Measurements from ENCODE around the gene FIGN.

Gene FIGN, protein sequence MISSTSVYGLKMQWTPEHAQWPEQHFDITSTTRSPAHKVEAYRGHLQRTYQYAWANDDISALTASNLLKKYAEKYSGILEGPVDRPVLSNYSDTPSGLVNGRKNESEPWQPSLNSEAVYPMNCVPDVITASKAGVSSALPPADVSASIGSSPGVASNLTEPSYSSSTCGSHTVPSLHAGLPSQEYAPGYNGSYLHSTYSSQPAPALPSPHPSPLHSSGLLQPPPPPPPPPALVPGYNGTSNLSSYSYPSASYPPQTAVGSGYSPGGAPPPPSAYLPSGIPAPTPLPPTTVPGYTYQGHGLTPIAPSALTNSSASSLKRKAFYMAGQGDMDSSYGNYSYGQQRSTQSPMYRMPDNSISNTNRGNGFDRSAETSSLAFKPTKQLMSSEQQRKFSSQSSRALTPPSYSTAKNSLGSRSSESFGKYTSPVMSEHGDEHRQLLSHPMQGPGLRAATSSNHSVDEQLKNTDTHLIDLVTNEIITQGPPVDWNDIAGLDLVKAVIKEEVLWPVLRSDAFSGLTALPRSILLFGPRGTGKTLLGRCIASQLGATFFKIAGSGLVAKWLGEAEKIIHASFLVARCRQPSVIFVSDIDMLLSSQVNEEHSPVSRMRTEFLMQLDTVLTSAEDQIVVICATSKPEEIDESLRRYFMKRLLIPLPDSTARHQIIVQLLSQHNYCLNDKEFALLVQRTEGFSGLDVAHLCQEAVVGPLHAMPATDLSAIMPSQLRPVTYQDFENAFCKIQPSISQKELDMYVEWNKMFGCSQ

DNA sequence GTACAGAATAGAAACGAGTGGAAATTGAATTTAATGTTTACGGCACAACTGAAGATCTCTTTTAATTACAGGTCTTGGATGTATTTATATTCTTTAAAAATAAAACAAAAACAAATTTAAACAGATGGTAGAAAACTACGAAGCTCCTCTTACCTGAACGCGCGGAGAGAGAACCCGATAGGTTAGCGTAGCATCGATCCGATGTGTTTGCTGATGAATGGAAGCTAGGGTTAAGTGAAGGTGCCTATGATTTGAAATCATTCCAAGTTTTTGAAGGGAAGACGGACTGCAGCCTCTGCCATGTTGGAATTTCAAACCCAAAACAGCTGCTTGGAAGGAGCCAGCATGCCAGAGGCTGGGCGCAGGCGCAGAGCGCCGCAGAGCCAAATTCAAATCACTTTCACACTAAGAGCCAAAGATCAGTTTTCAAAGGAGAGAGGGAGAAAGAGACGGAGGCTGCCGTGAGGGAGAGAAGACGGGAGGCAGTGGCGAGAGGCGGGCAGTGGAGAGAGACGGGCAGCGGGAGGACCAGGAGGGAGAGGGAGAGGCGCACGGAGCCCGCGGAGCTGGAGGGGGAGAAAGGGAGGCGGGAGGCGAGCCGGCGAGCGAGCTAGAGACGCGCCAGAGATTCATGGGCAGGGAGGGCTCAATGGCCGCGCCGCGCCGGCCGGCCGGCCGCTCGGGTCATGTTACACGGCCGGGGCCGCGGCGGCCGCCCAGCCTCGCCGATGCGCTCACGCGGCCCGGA is at the start of gene FIGN:
Gene FIGN, minus strand, starts transcription at position 324 of the 748 bp plus-strand sequence. CDS start 1,081 bp downstream, outside the sequence.
- in situ Hi-C loops (cut with MboI; ENCODE audit: low sequenced_read_pairs) = no loop called here

DNA sequence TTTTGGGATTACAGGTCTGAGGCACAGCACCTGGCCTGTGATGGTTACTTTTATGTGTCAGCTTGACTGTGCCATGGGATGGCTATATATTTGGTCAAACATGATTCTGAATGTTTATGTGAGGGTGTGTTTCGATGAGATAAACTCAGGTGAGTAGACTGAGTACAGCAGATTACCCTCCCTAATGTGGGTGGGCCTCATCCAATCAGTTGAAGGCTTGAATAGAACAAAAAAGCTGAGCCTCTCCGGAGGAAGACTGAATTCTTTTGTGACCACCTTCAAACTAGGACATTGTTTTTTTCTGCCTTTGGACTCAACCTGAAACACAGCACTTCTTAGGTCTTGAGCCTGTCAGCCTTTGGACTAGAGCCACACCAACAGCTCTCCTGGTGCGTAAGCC is 49.4 kb upstream of the FIGN start:
- in situ Hi-C loops (cut with MboI; ENCODE audit: low sequenced_read_pairs) = no loop called here

DNA sequence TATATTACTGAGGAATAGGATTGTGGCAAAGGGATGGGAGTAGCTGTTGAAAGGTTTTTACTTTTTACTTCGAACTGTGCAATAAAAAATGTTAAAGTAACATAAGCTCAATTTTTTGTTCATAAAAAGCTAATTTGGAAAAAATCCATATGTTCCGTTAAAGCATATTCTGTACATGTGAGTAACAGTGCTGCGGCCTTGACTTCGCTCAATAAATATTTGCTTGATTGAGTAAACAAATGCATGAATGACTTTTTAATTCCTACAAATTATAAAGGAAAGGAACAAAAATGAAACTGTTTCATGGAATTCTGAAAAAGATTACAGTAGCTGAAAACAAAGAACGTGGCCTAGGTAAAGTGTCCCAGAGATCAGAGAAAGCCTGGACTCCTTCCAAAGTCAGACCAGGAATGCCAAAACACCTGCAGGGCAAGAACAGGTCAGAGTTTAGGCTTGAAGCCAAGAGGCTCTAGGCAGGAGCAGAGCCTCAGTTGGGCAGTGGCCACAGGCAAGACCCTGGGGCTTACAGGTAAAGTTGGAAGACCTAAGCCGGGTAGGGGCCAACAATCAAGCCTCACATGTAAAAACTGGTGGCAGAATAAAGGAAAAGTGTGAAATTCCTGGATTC is 44.3 kb upstream of the FIGN start:
- in situ Hi-C loops (cut with MboI; ENCODE audit: low sequenced_read_pairs) = no loop called here

DNA sequence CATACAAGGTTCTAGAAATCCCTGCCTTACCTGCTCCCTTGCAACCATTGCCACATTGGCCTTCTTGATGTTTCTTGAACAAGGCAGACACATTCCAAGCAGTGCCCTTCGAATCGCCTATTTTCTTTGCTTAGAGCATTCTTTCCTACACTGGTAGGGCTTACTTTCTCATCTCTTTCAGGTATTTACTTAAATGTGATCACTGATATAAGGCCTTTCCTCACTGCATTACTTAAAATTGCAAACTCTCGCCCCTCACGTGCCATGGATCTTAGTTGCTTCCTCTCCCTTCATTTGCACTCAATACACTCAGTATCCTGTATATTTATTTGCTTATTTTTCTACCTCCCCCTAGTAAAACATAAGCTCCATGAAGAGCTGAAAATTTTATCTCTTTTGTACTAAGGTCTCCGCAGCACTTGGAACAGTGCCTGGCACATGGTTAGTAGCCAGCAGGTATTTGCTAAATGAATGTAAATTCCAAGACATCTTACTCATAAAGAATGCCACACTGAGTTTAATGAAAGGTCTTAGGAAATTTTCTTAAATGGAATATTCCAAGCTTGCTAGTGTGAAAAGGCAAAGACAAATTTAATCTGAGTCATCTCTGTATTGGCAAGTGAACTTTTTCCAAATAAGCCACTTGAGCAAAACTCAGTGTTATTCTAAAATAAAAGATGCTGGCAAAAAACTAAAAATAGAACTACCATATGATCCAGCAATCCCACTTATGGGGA is 42.4 kb upstream of the FIGN start:
- in situ Hi-C loops (cut with MboI; ENCODE audit: low sequenced_read_pairs) = no loop called here

DNA sequence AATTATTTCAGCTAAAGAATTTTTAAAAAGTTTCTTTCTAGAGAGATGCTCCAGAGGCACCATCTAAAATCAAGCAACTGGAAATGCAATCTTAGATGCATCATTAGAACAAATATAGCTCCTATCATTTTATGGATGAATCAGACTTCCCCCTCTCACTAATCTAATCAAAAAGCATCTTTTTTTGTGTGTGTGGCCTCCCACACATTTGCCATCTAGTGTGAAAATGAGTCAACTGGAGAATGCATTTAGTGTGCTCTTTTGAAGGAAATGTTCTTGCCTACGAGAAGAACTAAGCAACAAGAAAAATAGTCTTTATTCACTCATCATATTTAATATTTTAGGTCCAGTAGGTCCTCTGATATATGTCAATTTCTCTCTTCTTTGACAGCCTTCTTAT is 39.5 kb upstream of the FIGN start:
- in situ Hi-C loops (cut with MboI; ENCODE audit: low sequenced_read_pairs) = no loop called here

DNA sequence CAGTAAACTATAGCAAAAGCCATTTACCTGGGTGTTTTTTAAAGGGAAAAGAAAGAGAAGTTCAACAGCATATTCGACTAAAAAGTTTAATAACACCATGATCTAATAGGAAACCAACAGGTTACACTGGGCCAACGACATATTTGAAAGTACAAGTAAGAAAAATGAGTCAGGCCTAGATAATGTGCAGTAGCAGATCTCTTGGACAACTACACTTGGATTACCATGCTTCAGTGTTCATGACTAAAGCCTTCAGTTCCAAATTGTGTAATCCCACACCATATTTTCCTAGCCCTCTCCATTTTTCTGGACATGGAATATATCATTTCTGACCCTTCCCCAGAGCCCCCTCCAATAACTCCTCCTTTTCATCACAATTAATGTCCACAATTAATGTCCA is 39.1 kb upstream of the FIGN start:
- in situ Hi-C loops (cut with MboI; ENCODE audit: low sequenced_read_pairs) = no loop called here

DNA sequence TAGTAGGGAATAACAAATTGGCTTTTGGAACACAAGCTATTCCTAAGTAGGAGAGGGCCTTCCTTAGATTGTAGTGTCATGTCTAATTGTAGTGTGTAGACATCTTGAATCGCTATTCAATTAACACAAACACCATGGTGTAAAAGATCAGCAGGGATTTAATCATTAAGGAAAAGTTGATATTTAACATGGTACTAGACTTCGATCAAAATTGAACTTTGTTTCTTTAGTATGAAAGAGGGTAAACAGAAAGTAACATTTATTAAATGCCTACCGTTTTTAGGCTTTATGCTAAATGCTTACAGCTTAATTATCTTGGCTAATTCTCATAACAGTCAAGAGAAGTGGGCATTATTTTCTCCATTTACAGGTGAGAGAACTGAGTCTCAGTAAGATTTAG is 37.5 kb upstream of the FIGN start:
- in situ Hi-C loops (cut with MboI; ENCODE audit: low sequenced_read_pairs) = no loop called here

DNA sequence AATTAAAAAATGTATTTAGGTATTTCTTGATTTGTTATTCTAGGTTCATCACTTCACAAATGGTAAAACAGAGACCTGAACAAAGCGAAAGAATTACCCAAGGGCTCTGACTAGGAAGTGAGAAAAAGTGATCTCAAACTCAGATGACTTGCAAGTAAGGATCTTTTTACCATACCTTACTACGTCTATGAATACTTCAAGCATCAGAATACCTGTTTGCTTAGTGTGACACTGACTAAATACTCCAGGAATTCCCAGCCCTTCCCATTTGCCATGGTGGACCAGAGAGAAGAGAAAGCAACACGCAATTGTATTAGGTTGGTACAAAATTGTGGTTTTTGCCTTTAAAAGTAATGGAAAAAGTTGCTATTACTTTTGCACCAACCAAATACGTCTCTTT is 35.8 kb upstream of the FIGN start:
- in situ Hi-C loops (cut with MboI; ENCODE audit: low sequenced_read_pairs) = no loop called here

DNA sequence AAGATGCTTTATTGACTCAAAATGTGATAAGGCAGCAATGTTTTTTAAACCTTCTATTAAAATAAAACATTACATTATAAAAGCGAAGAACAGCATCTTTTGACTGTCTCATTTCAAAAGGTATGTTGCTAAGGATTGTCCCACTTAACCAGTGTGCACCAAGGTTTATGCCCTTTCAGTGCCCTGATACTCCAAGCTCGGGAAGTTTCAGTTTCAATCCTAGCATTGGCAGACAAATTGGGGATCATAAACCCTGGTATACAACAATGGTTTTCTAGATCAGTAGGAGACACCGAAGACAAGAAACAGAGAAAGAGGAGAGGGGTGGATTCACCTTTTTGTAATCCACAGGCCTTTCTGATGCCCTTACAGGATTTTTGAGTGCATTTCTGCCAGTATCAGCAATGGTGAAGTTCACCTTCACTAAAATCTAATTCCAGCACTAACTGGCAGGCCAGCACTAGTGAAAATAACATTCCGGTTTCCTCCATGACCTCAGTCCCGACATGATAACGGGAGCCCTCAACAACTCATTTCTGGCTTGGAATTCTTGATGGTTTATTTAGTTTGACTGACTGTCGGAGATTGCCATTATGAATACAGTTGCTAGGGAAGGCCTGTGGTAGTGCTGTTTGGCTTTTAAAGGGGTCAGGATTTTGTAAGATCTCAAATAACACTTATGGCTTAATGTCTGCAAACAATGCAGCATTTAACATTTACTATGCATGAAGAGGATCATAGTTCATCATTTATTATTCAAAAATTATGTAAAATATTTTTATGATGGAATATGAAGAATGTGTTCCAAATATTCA is 33.3 kb upstream of the FIGN start:
- in situ Hi-C loops (cut with MboI; ENCODE audit: low sequenced_read_pairs) = no loop called here

DNA sequence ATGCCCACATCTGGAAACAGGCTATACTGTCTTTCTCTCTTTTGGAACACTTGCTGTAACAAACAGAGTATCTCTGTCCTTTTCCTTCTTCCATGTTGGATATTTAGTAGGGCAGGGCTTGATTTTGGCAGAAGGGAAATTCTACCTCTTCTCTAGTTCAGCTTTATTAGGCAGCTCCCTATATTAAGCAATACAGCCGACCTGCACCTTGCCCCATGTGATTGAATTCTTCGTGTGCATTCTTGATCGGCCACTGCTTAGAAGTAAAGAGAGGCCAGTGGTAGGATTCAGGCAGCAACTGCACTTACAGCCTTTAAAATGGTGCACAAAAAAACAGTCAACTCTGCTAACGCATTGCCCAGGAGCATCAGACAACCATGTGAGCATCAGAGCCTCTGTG is 31.3 kb upstream of the FIGN start:
- in situ Hi-C loops (cut with MboI; ENCODE audit: low sequenced_read_pairs) = no loop called here

DNA sequence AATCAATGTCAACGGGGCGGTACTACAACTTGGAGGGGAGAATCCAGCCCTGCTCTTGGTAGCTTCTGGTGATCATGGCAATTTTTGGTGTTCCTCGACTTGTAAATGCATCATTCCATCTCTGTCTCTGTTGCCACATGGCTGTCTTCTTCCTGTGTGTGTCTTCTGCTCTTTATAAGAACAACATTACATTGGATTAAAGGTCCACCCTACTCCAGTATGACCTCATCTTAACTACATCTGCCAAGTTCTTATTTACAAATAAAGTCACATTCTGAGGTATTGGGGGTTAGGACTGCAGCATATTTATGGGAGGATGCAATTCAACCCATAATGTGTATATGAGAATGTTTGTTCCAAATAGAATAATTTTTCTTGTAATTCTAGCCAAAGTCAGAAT is 28.8 kb upstream of the FIGN start:
- in situ Hi-C loops (cut with MboI; ENCODE audit: low sequenced_read_pairs) = no loop called here

DNA sequence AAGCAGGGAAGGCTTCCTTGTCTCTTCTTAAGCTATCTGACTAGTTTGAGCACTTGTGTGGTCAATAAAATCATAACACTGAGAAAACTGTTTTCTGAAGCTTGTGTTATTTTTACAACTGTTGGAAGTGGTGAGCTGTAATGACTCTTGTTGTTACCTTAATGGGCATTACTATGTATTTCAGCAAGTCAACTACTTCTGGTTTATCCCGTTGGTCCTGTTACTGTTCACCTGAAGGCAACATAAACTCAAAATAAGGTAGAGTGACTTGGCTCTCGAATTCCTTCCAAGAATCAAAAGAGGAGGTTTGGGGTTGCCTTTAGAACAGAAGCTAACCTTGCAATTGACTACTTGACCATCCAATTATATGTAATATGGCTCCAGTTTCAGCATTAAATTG is 23.2 kb upstream of the FIGN start:
- in situ Hi-C loops (cut with MboI; ENCODE audit: low sequenced_read_pairs) = no loop called here

DNA sequence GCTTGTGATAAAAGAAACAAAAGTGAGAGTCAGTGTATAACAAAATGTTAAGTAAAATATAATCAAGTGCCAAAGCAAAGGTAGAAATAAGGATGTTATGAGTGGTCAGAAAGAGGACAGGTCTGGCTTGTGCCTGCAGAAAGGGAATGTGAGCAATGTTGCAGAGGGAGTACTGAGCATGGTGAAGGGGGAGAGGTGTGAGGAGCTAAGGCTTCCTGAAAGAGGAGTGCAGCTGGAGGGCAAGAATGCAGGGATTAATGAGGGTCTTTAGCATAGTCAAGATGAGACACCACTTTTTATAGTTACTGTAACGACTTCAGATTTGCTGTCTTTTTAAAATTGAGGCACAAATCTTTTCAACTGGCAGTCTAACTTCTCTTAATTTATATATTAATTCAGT is 22.0 kb upstream of the FIGN start:
- in situ Hi-C loops (cut with MboI; ENCODE audit: low sequenced_read_pairs) = no loop called here

DNA sequence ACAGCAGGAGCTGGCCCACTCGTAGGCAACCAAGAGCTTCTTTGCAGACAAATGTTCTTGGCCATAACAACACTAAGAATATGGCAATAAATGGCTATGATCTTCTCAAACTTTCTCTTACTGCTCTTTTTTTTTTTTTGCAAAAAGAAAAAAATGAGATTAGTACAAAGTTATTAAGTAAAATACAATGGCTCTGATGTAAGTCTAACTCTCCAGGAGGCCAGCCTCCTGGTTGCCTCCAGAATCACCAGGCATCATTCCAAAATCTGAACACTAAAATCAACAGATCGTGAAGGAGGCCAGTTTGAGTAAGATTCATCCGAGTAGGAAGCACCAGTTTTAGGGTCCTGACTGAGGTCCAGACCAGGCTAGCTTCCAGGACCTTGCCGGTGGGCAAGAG is 20.8 kb upstream of the FIGN start:
- in situ Hi-C loops (cut with MboI; ENCODE audit: low sequenced_read_pairs) = no loop called here

DNA sequence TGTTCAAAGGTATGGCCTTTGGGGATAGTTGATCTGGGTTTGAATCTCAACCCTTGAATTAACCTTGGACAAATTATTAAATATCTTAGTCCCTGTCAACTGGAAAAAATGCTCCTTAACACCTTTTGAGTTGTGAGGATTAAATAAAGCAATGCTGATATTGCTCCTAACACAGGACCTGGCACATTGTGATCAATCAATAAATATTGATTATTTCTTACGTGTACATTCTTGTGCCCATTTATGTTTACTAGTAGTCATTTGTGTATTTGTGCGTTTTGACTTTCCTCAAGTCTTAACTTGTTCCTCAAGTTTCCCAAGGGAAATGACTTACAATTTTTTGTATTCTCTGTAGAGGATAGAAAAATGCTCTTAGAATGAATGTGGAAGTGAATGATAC is 19.6 kb upstream of the FIGN start:
- in situ Hi-C loops (cut with MboI; ENCODE audit: low sequenced_read_pairs) = no loop called here

DNA sequence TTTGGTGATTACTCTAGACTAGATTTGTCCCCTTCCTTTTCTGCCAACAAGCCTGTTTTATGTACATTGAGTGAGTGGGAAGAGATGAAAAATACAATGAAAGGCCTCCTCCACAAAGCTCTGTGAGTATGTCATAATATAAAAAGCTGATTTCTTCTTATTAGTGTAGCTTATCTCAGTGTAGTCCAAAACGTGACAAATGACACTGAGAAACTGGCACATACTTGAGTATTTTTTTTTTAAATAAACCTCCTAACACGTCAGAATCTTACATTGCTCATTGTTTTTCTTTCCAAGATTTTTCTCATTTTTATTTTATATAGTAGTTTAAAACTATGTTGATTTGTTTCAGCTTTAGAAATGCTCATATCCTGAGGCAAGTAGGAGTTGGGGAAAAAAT is 17.9 kb upstream of the FIGN start:
- in situ Hi-C loops (cut with MboI; ENCODE audit: low sequenced_read_pairs) = no loop called here

DNA sequence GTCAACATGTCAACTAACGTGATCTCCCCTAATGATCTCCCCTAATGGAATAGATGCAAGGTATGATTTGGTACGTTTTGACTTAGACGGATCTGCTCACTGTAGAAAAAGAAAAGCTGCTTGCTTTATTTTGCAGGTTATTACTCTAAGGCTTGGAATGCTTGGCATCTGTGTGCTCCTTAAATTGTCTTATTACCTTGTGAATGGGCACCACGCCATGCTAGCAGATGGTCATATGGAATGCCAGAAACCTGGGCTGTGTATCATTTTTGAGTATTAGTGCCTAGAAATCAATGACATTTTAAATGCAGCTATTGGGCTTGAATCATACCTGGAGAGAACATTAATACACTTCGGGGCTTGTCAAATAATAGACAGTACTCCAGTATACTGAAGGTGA is 16.5 kb upstream of the FIGN start:
- in situ Hi-C loops (cut with MboI; ENCODE audit: low sequenced_read_pairs) = no loop called here

DNA sequence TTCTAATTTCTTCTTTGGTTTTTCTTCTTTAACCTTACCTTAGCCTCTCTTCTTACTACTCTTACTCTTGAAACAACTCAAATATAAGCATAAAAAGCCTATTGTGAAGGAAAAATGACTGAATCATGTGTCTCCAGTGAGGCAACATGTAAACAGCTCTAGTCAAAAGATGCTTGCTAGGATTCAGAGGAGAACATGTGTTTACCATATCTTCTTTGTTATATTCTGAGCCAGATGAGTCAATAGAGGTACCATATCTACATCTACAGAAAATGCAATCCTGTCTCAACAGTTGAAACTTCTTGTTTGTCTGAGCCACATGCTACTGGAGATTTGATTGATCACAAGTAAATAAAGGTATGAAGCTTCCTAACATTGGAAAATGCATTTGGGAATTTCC is 15.9 kb upstream of the FIGN start:
- in situ Hi-C loops (cut with MboI; ENCODE audit: low sequenced_read_pairs) = no loop called here

DNA sequence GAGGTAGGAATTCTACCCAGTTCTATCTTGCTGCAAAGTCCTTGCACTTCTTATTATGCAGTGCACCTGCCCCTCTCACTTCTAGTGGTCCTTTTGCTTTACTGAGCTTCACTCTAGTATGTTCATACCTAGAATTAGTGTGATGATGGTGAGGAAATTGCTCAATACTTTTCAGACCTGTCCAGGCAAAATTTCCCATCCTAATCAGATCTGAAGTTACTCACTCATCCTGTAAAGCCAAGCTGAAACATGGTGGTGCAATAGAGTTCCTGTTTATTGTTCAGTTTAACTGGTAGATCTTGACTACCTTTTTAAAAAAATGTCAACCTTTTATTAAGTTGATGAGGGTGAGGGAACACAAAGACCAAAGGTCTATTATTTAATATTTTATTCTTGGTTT is 12.6 kb upstream of the FIGN start:
- in situ Hi-C loops (cut with MboI; ENCODE audit: low sequenced_read_pairs) = no loop called here

DNA sequence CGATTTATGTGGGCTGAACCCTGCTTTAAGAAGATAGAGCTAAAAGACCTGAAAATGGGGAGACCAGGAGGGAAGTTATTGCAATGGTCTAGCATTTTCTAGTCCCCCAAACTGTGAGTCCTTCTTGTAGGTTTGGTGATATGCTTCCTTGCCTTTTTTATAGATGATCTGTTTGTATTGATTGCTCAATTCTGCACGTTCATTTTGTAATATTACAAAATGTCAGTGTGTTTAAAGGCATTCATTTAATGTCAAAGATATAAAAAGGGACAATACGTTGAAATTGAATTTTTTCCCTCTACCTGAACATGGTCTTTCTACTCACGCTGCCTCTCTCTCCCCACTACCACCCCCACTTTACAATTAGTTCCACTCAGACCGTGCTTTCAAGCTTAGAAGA is 5.6 kb upstream of the FIGN start:
- in situ Hi-C loops (cut with MboI; ENCODE audit: low sequenced_read_pairs) = no loop called here
